Adrenal gland (tissue), 12 donors: ENCODE data around the gene LPCAT3. TPM values are rescaled to one million over a fixed set of nuclear protein-coding genes. Genes with fewer than 3 reads are reported as not detected.

Source experiments
- DNase-seq, 7 donors: peaks; one replicate each; pipeline ENCODE4 v3.0.0-alpha.2; 2019 to 2020
- H3K27ac ChIP-seq, 5 donors: fragments of 200-600 bp; sonication (generic) in 4 of 5; 1 replicate in 3 of 5; 2 replicates in 2 of 5; pipeline versions ENCODE4 v1.5.1 to v1.8.0; 2016 to 2020; ENCODE audit warnings: mild to moderate bottlenecking in 1 of 5
- H3K27me3 ChIP-seq: fragments of 200-600 bp; 2 replicates; pipeline ENCODE4 v1.8.0; 2021
- H3K36me3 ChIP-seq, 2 donors: fragments of 200-600 bp; replicated peaks in 1 of 2; 1 replicate in 1 of 2; 2 replicates in 1 of 2; pipeline versions ENCODE4 v1.5.1 to v1.8.0; 2018 to 2022
- H3K4me1 ChIP-seq, 2 donors: fragments of 200-600 bp; replicated peaks in 1 of 2; 1 replicate in 1 of 2; 2 replicates in 1 of 2; pipeline versions ENCODE4 v1.5.1 to v1.8.0; 2018 to 2021
- H3K4me3 ChIP-seq, 4 donors: fragments of 200-600 bp; sonication (generic) in 3 of 4; one replicate each; pipeline ENCODE4 v1.5.1; 2016 to 2018
- H3K9me3 ChIP-seq, 3 donors: fragments of 200-600 bp; sonication (generic) in 1 of 3; replicated peaks in 1 of 3; 1 replicate in 2 of 3; 2 replicates in 1 of 3; pipeline versions ENCODE4 v1.5.1 to v1.8.0; 2016 to 2021
- POLR2A ChIP-seq, 2 donors: fragments of 450-650 bp; IDR thresholded peaks; one replicate each; pipeline ENCODE4 v1.6.1; 2017; ENCODE audit warnings: antibody characterized with exemption in 2 of 2, mild to moderate bottlenecking in 2 of 2, moderate library complexity in 1 of 2
- WGBS, 4 donors: extraction: QIAGEN DNeasy Blood & Tissue Kit in 2 of 4; methylation state at CpG; one replicate each; pipeline versions ENCODE4 v1.1.5 to v1.1.7; 2013 to 2017; 5-methylcytosine and 5-hydroxymethylcytosine counted together
- intact Hi-C, 2 donors: fragments of 100-400 bp; cut with DNase I; formaldehyde crosslinking; loops; one replicate each; pipeline versions ENCODE4 v1.14.1 to v1.15.0; 2022 to 2023
- polyA plus RNA-seq, 3 donors: library from polyadenylated mRNA; stranded (reverse); fragments of 200-250 nt in 2 of 3; fragments of 350-450 nt in 1 of 3; fragmentation: Illumina TruSeq in 1 of 3; extraction: RNeasy Lipid Tissue Mini Kit (QIAGEN cat#74804) in 1 of 3; gene quantifications; one replicate each; pipeline ENCODE4 v1.2.3, GENCODE V29; 2013 to 2014
- total RNA-seq, 9 donors: library from RNA; depleted of rRNA in 4 of 9; stranded (reverse); fragments of >200 nt in 4 of 9; fragments of 120-200 nt in 1 of 9; fragmentation: NEBNext Ultra II Directional in 1 of 9; extraction: Animal tissue kit (Norgen Biotek cat#: 25700) in 1 of 9; gene quantifications; one replicate each; pipeline versions ENCODE4 v1.1.0 to v1.2.4, GENCODE V29; 2013 to 2023
- TF ChIP-seq, protein P1 (sequence below), 6 experiments: fragments of 450-650 bp in 4 of 6; fragments of 200-600 bp in 2 of 6; sonication (generic) in 1 of 6; IDR thresholded peaks; 1 replicate in 5 of 6; 2 replicates in 1 of 6; pipeline versions ENCODE4 v1.5.1 to v1.8.0; 2016 to 2021; ENCODE audit warnings: antibody characterized with exemption in 6 of 6, mild to moderate bottlenecking in 2 of 6, moderate library complexity in 1 of 6
- donor health status: healthy with polysubstance abuse.
- donor health status: Bipolar disorder and iron deficiency.
- donor health status: DM: yes; HTN: yes; CAD: no.
- donor health status: DM: no; HTN: no; CAD: no.
- donor health status: DM: no; HTN: no; CAD: no.
- donor health status: DM: yes; HTN: yes; CAD: no.

Gene LPCAT3
- total and polyA plus RNA-seq, 12 donors, result 28.5 to 146 (median 74.0) TPM

DNA sequence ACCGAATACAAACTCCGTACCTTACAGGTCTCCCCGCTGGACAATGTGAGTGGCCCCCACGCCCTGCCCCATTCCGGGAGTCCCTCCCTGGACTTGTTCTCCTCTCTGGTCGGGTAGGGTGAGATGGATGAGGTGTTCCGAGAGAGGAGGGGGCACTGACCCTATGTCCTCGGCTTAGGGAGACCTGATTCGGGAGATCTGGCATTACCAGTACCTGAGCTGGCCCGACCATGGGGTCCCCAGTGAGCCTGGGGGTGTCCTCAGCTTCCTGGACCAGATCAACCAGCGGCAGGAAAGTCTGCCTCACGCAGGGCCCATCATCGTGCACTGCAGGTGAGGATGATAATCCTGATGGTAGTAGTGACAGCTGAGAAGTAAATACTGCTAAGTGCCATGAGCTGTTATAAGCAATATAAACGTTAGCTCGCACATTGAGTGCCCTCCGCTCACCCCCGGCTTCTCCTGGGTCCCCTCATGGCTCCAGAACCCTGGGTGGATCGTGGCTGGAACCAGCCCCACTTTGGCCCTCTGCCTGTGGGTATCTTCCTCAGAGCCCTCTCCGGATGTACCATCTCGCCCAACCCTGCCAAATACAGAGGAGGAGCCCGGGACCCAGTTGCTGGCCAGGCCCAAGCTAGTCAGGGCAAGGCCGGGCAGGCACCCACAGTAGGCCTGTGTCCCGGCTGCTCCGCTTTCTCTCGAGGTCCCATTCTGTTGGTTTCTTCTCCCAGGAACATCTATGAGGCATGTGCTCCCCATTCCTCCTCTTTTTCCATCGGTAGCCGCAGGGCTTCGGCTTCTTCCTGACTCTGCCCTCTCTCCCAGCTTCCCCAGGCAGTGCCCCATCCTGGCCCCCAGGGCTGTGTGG, 60.3 kb downstream of the LPCAT3 start:
- Histone ChIP-seq H3K4me1 (peaks cover 23 to 60% of the 10 kb centered on the region in 2 donors), H3K27ac (peak overlapping the region in 3 of 5 donors; percentile 26 to 94 (median 70)), H3K9me3 (no peaks in the 10 kb centered on the region), H3K36me3 (no peaks in the 10 kb centered on the region), H3K27me3 (no peaks in the 10 kb centered on the region), H3K4me3 (no peak overlapping the region)
- TF ChIP-seq POLR2A (IDR thresholded peaks at IDR 0.05), result no peak
- TF ChIP-seq, protein P1, sequence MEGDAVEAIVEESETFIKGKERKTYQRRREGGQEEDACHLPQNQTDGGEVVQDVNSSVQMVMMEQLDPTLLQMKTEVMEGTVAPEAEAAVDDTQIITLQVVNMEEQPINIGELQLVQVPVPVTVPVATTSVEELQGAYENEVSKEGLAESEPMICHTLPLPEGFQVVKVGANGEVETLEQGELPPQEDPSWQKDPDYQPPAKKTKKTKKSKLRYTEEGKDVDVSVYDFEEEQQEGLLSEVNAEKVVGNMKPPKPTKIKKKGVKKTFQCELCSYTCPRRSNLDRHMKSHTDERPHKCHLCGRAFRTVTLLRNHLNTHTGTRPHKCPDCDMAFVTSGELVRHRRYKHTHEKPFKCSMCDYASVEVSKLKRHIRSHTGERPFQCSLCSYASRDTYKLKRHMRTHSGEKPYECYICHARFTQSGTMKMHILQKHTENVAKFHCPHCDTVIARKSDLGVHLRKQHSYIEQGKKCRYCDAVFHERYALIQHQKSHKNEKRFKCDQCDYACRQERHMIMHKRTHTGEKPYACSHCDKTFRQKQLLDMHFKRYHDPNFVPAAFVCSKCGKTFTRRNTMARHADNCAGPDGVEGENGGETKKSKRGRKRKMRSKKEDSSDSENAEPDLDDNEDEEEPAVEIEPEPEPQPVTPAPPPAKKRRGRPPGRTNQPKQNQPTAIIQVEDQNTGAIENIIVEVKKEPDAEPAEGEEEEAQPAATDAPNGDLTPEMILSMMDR (IDR thresholded peaks at IDR 0.05), result no peak
- WGBS, 4 donors, result 81 to 88% (median 84%) methylated on average over 19 to 28 of the region's 28 CpGs
- peak in 1 of 7 donors; percentile 13 for DNase-seq
- intact Hi-C loops, result loop anchor here (10.0 kb wide), 2 partner anchors 83 to 157 kb away; partner anchors contain the start of gene SPSB2 (in 1 of the 2)

DNA sequence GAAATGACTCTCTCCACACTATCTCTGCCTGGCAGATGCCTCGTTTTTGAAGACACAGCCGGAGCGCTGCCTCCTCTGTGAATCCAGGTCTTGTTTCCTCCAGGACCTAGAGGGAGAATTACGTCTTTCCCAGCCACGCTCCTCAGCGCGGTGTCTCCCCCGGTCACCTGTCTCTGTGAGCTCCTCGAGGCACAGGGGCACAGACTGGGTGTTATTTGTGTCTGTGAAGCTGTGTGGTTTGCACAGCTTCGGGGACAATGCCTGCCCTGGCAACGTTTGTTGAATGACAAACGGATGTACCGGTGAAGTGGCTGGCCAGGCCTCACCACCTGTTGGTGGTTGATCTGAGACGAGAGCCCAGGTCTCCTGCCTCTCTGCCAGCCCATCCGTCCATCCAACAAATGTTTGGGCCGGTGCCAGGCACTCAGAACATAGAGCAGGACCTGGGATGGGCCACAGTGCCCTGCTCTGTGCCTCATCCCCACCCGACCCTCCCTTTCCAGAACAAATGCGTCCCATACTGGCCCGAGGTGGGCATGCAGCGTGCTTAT, 61.0 kb downstream of the LPCAT3 start:
- no peak overlapping the region for H3K4me3 ChIP-seq
- H3K4me1 ChIP-seq, result peaks cover 23 to 58% of the 10 kb centered on the region in 2 donors
- TF ChIP-seq, protein P1 (IDR thresholded peaks at IDR 0.05), result no peak
- TF ChIP-seq POLR2A (IDR thresholded peaks at IDR 0.05), result no peak

DNA sequence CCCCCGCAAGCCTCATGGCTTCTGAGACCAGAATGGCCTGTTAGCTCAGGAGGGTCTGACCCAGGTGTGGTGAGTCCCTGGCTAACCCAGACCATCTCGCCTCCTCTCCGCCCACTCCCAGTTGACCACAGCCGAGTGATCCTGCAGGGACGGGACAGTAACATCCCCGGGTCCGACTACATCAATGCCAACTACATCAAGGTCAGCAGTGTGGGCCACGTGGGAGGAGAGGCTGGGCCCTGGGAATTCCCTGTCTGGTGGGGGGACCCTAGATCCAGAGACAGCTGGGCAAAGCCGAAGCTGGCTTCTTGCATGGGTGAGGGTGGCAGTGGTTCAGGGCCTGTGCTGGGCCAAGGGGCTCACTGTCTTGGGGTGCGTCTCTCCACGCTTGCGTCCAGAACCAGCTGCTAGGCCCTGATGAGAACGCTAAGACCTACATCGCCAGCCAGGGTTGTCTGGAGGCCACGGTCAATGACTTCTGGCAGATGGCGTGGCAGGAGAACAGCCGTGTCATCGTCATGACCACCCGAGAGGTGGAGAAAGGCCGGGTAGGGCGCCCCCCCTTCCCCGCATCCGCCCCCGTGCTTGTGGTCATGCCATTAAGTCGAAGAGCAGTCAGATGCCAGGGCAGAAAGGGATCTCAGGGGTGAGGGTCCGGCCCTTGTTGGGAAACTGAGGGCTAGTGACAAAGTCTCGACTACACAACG, 62.1 kb downstream of the LPCAT3 start:
- Histone ChIP-seq H3K4me1 (peaks cover 15 to 47% of the 10 kb centered on the region in 2 donors), H3K9me3 (no peaks in the 10 kb centered on the region), H3K36me3 (no peaks in the 10 kb centered on the region), H3K27me3 (no peaks in the 10 kb centered on the region), H3K4me3 (no peak overlapping the region), H3K27ac (no peak overlapping the region)
- intact Hi-C loops, result loop anchor here (10.0 kb wide), 2 partner anchors 81 to 159 kb away; partner anchors contain the start of gene SPSB2 (in 1 of the 2)
- TF ChIP-seq, protein P1 (IDR thresholded peaks at IDR 0.05), result no peak
- no peak for TF ChIP-seq POLR2A (IDR thresholded peaks at IDR 0.05)
- DNase-seq, result peak in 1 of 7 donors; percentile 1
- WGBS, 4 donors, result 67 to 78% (median 76%) methylated on average over 12 to 28 of the region's 28 CpGs

More for the DNA sequence above, 61.0 kb downstream of the LPCAT3 start:
- Histone ChIP-seq H3K27me3 (no peaks in the 10 kb centered on the region), H3K27ac (no peak overlapping the region), H3K9me3 (no peaks in the 10 kb centered on the region), H3K36me3 (no peaks in the 10 kb centered on the region)
- 87 to 90% (median 88%) methylated on average over 13 to 20 of the region's 20 CpGs for WGBS, 4 donors
- DNase-seq, result peak in 2 of 7 donors; percentile 3 to 18
- intact Hi-C loops, result loop anchor here (10.0 kb wide), 2 partner anchors 82 to 158 kb away; partner anchors contain the start of gene SPSB2 (in 1 of the 2)
